Stimulated activated CD8-positive, alpha-beta memory T cell treated with anti-CD3 and anti-CD28 coated beads, Interleukin-4, amount 100 ng/mL, for 4 hours (primary cell): ENCODE measurements around the gene DMRTC2.

Experiments
- DNase-seq, 2 donors: peaks; one replicate each; pipeline ENCODE4 v3.0.0-alpha.2; 2020; ENCODE audit warnings: low read depth in 2 of 2, low spot score in 1 of 2

Gene DMRTC2

DNA sequence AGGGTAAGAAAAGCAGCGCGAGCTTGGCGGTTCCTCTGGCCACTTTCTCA, at the start of gene DMRTC2:
DMRTC2 (plus strand) TSS at position 42 of the 50 bp plus-strand sequence. CDS start 2,387 bp downstream, outside the sequence.
- DNase-seq = no peak

DNA sequence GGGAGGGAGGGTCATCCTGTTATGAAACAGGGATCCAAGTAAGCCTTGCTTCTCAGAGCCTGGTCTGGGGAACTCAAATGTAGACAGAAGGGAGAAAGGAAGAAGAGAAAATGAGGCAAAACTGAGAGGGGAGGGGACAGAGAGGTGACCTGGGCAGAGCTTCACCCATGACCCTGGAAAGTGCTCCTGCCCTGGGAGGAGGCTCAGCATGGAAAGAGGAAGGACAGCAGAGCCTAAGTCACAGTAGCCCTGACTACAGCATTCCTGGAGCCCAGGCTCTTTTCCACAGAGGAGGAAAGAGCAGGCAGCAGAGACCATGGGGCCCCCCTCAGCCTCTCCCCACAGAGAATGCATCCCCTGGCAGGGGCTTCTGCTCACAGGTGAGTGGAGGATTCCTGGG, 48.5 kb upstream of the DMRTC2 start, which contains the start of gene CEACAM3:
CEACAM3 (plus strand) TSS at position 226 of the 400 bp plus-strand sequence; CDS start at position 317, 91 bp downstream.
- DNase-seq = no peak

DNA sequence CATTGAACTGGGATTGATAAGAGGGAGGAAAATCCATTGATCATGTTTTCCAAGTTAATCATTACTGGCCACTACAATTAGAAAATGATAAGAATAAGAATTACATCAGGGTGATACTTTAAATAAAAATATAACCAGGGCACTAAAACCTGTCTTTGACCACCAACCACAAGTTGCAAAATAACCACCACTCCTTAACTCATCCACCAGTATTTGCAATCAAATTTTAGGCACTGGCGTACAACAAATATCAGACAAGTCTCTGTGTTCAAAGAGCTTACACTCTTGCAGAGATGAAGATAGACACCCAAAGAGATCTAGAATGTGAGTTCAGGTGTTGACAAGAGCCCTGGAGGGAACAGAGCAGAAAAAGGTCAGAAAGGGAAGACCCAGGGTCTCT, 47.9 kb upstream of the DMRTC2 start:
- DNase-seq = no peak

DNA sequence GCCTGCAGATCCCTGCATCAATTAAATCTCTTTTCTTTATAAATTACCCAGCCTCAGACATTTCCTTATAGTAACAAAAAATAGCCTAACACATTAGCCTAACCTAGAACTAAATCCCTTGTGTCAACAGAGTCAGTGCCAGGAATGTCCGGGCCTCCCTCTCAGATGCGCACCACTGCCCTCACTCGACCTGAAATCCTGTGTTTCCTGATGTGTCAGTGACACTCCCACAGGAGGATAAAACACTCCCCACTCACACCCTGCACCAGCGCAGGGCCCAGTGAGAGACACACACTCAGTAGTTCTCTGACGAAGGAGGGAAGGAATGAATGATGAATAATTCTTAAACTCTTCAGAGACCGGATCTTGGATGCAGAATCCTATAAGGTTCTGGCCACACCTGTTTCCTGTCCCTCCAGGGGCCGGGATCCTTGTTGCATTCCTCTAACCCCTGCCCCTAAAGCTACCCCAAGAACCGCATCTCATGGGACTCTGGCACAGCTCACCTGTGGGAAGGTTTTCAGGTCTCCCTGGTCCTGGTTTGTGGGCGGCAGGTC, 45.3 kb upstream of the DMRTC2 start:
- no peak for DNase-seq

DNA sequence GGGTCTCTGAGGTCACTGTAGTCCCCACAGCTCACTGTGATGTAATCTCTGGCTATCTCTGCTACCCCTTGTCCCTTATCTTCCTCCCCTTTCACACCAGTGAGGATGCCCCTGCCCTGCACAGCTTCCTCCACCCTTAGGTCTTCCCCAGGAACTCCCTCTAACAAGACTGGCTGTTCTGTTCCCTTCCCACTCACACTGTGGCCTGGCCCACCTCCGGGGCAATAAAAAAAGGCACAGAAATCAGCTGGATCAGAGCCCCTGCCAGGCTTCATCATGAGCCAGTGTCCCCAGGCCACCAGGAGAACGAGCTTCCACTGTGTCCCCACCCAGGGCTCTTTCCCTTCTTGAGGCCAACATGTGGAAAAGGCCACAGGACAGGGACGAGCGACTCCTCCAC, 43.8 kb upstream of the DMRTC2 start:
- DNase-seq = no peak

DNA sequence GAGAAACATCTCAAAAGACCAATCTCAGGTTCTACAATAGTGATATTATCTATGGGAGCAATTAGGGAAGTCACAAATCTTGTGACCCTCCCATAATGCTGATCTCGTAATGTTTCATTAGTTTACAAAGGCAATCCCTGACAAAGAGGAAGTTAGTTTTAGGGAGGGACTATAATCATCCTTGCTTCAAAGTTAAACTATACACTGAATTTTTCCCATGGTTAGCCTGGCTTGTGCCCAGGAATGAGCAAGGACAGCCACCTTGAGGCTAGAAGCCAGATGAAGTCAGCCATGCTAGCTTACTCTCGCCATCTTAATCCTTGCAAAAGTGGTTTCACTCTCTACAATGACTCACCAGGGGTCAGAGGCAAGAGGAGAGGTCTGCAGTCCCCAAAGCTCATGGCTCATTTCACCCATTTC, 43.0 kb upstream of the DMRTC2 start:
- DNase-seq = no peak

DNA sequence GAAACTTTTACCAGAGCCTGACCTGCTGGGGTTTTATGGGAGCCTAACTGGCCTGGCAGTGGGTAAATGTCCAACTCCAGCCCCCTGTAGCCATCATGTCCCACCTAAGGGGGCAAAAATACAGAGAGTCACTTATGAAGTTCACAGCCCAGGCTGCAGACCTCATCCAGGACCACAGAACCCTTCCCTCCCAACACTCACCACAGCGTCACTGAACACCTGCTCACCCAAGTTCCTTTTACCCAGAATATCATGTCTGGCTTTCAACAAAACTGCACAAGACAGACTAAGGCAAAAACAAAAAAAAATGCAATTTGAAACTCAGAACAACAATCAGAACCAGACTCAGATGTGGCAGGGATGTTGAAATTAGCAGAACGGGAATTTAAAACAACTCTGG, 42.1 kb upstream of the DMRTC2 start:
- DNase-seq = no peak

DNA sequence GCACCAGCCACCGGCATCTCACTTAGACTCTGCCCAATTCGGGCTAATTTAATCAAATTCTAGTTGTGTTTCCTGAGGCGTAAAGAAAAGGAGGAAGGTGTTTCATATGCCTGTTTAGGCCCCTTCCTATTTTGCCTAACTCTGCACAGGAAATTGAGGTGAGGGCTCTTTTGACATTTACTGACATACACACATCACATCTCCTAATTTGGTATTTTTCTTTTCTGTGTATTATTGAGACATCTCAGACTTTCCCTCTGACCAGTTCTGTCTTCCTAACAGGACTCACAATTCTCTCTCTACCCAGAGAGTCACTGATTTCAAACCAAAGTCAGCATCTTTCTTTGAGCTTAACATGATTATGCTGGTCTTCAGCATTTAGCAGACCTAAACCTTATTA, 40.5 kb upstream of the DMRTC2 start:
- no peak for DNase-seq

DNA sequence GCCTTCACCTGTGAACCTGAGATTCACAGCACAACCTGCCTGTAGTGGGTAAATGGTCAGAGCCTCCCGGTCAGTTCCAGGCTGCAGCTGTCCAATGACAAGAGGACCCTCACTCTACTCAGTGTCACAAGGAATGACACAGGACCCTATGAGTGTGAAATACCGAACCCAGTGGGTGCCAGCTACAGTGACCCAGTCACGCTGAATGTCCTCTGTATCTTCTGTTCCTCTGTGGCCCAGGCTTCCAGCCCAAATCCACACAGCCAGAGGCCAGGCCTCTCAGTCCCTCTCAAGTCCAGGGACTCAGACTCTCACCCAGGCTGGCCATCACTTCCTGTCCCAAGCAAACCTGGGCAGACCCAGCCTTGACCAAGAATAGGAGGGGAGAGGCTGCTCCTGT, 37.7 kb upstream of the DMRTC2 start:
- DNase-seq = no peak

DNA sequence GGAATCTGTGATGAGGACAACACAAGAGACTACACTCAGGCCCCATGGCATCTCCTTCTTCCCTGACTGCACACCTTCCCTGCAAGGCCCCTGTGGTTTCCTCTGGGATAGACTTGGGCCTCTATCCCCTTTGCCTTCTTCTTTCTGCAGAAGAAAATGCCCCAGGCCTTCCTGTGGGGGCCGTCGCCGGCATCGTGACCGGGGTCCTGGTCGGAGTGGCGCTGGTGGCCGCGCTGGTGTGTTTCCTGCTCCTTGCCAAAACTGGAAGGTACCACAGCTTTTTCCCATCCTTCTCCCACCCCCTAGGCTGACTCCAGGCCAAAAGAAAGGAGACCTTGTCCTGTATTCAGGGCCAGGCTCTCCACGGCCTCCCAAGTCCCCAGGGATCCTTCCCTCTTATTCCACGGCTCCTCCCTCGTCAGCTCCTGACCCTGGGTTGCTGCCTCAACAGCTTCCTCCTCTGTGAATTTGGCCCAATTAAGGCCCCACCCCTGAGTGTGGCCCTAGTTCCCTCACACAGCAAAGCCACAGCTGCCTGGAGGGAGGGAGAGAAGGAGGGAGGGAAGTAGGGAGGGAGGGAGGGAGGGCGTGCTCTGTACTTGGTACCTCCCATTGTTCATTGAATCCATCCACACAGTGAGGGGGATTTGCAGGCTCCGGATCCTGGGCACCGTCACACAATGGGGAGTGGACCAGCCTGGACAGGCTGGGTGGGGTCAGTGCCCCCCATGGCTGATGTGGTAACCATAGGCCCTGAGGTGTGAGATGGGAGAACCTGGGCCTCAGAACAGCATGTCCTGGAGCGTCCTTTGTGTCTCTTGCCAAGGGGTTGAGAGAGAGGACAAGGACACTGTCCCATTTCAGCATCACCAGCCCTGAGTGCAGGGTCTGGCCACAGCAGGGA, 35.9 kb upstream of the DMRTC2 start:
- no peak for DNase-seq

DNA sequence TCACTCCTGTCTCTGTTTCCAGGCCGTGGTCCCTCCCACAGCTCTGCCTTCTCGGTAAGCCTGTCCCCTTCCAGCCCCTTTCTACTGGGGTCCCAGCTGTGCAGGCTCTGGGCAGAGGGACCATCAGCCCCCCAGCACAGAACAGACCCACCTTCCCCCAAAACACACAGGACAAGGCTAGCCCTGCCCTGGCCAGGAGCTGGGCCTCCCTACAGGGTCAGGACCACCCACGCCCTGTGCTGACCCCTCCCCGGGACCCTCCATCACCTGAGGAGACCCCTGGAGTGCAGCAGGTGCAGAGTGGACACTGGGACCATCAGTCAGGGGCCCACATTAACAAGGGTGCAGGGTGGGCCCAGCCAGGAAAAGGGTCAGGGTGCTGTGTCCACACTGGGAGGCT, 34.5 kb upstream of the DMRTC2 start:
- no peak for DNase-seq

DNA sequence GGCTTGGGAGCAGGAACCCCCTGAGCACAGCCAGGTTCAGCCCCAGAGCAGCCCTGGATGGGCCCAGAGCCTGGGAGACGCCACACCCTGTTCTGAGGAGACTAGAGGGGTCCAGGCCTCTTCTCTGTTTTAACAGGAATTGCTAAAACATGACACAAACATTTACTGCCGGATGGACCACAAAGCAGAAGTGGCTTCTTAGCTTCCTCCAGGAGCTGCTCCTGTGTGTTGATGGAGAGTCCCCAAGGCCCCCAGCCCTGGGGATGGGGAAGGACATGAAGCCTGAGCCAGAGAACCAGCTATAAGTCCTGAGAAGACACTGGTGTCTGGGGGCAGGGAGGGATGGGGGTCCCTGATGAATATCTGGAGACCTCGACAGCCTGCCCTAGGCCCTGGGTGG, 33.8 kb upstream of the DMRTC2 start:
- DNase-seq = no peak

DNA sequence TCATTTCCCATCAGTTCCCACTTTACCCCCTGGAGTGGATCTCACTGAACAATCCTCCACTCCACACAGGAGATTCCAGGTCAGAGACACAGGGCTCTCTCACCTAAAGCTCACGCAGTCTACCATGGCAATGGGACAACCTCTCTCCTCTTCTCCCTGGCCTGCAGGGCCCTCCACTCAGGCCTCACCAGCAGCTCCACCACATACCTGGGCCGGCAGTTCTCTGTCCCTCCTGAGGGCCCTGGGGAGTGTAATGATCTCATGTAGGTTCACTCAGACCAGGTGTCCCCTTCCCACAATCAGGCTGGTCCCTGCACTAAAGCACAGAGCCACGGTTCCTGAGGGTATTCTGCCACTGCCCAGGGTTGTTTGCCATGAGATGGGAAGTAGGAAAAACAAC, 32.9 kb upstream of the DMRTC2 start:
- no peak for DNase-seq

DNA sequence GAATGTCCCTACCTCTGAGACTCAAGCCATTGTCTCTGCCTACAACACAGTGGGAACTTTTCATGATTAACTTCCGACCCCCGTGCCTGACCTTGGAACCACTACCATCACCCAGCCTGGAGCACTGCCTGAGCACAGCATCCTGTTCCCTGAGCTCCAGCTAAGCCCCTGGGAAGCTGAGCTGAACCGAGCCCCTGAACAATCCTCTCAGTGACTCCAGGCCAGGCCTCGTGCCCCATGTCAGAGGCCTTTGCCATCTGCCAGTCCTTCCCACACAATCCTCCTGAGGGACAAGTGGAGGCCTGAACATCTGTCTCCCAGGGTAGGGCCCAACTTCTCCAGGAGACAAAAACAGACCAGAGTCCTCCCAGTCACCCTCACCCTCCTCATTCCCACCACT, 30.9 kb upstream of the DMRTC2 start:
- no peak for DNase-seq

DNA sequence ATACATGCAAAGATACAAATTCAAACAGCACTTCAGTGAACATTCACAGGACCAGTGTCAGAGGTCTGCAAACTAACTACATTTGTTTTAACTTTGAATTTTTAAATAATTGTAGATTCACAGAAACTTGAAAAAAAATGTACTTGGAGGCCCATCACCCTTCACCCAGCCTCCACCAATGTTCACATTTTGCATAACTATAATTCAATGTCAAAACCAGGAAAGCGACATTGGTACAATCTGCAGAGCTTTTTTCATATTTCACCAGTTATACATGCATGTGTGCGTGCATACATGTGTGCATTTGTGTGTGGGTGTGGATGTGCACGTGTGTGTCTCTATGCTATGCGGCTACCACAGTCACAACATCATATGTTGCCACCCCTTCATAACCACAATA, 29.5 kb upstream of the DMRTC2 start:
- no peak for DNase-seq

DNA sequence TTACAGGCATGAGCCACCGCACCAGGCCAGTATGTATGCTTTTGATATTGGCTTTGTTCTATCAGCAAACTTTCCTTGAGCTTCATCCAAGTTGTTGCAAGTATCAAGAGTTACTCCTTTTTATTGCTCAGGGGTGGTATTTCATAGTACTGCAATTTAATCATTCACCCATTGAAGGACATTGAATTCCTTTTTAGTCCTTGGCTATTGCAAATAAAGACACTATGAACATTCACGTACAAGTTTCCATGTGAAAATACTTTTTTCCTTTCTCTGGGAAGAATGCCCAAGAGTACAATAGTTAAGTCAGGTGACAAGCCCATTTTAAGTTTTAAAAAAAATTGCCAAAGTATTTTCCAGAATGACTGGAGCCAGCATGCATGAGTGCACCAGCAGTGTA, 28.1 kb upstream of the DMRTC2 start:
- no peak for DNase-seq

DNA sequence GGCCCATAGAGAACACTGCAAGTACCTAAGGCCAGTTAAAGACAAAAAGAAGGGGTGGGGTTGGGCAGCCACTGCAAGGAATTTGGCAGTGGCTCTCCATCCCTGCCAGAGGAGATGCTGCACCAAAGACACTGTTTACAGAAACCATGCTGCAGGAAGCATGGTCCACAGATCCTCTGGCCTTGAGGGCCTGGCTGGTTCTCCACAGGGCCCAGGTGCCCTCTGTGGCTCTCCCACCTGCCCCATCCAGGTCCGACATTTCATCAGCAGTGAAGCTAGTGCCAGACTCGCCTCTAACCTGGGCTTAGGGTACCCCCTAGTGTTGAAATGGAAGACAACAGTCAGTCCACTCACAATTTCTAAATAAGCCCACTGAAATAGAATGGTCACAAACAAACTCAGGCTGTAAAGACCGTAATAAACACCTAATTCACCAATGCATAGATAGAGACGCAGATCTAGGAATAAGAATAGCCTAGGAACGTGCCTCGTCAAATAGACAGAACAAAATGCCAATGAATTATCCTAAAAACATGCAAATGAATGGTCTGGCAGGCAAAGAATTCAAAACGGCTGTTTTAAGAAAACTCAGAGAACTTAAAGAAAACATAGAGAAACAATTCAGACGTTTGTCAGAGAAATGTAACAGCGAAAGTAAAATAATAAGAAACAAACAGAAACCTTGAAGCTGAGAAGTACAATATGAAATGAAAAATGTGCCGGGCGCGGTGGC, 23.7 kb upstream of the DMRTC2 start:
- DNase-seq = no peak

DNA sequence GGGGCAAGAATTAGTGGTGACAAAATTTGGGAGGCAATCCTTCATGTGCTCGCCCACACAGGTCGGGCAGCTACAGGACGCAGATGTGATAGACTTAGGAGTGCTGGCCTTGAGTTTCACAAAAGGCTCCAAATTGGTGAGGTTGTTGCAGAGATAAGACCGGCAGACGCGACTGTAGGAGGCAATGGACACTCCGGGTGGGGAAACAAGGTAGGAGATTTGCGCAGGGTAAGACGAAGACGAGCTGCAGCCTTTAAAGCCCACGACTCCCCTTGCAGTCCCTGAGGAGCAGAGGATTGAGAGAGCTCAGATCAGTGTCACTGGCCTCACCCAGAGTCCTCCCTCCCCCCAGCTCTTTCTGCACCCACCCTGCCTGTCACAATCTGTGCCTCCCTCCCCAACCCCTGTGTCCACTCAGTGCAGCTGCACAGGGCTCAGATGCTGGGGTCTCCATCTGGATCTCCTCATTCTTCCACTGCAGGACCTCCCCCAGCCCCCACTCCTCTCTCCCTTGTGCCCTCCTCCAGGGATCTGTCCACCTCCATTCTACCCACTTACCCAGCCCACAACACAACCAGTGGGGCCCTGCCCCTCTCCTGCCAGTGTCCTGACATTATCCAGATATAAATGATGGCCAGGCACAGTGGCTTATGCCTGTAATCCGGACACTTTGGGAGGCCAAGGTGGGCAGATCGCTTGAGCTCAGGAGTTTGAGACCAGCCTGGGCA, 6.7 kb upstream of the DMRTC2 start:
- DNase-seq = no peak

DNA sequence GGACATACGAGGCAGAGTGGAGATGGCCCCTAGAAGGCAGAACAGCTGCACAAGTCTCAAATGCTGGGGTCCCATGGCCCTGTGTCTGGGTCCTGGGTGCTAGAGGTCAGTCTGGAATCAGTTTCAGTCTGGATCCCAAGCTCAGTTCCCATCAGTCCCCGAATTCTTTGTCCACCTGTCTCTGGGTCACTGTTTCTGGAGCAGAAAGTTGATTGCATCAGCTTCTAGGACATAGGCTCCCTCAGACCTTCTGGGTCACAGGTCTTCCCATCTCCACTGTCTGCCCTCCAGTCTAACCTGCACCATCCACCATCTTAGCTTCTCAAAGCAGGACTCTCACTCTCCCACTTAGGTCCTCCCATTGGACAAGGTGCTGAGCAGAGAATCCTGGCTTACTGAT, 5.6 kb upstream of the DMRTC2 start:
- no peak for DNase-seq

DNA sequence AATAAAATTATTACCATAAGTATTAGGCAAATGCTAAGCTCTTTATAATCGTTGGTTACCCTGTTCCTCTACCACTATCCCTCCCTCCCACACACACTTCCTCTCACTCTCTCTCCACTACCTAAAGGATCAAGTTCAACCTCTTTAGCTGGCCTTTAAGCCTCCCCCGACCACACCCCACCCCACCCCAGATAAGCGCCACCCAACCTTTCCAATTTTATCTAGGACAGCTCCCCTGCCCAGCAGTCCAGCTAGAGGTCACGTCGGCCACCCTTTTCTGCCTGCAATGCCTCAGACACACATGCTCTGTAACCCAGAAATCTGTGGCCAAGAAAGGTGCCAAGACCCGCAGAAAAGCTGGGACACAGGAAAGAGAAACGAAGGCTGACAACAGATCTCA, 1.5 kb upstream of the DMRTC2 start:
- no peak for DNase-seq

DNA sequence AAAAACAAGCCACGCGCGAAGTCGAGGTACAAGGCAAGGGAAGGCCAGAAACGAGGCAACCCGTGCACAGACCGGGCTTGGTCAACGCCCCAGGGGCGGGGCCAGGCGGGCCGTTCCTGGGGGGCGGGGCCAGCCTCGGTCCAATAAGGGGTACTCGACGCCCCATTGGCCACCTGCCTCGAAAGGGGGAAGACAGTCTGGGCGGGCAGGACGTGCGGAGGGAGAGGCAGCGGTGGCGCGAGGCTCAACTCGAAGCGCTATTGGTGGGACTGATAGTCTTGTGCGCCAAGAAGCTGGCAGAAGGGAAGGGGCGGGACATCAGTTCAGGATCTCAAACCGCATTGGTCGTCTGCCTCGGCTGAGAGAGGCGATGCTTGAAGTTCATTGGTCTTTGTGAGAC, 241 bp upstream of the DMRTC2 start, which contains the start of gene LYPD4:
LYPD4 (minus strand) TSS at position 83 of the 400 bp plus-strand sequence. CDS start 5,398 bp downstream, outside the sequence.
- DNase-seq = no peak

DNA sequence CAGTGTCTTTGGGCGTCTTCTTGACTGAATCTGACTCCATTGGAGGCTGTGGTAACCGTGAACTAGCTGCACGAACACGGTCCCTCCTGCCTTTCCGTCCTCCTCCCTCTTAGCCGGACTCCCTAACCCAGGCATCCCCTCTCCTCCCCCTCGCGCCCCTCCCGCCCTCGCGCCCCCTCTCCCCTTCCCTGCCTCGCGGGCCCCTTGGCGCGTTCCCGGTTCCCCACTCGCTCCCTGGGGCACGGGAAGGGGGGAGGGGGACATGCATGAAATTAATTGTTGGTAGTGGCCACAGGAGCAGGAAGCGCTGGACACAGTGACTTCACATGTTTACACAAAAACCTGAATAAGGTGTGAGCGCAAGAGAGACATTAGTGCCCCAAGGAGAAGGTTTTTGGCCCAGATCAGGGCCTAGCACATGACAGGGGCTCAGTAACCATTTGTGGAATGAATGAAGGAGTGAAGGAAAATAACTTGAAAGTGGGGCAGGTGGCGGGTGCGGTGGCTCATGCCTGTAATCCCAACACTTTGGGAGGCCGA, 279 bp downstream of the DMRTC2 start:
- DNase-seq = no peak
